Mammary epithelial cell (primary cell): ENCODE measurements around the gene KCTD7.

ENCODE experiments used
- CTCF ChIP-seq, 2 donors: IDR thresholded peaks in 1 of 2; conservative IDR thresholded peaks in 1 of 2; 2 replicates each; pipeline ENCODE4 v1.5.1; 2011 to 2012; ENCODE audit warnings: inconsistent platforms in 2 of 2, low read length in 2 of 2, mild to moderate bottlenecking in 2 of 2, control low read depth in 1 of 2, low read depth in 1 of 2; ENCODE audit not compliant: insufficient read depth in 1 of 2; ENCODE audit errors: extremely low read depth in 1 of 2
- EZH2 ChIP-seq: IDR thresholded peaks from 2 replicates; pipeline ENCODE4 v1.6.1; 2012; ENCODE audit warnings: low read length, inconsistent platforms, borderline replicate concordance

- TF ChIP-seq CTCF (conservative IDR thresholded peaks at IDR 0.05 in 1 of 2, IDR thresholded peaks at IDR 0.05 in 1 of 2; ENCODE audit: extremely low read depth in 1 of 2, insufficient read depth in 1 of 2, low read depth in 1 of 2, low read length in 2 of 2) (no peak), EZH2 (no peak)
Measured at GRCh38 chr7:66631471-66631870, 2.8 kb downstream of the KCTD7 start.
